GM21381 (cell line): Measurements from ENCODE around the gene ZNF157.
A peak's percentile ranks its signal among the peaks of the same experiment; 100 is the strongest.
"Not testable (repeated sequence)": the region's sequence is repeated elsewhere in the genome, so short reads cannot be mapped to it uniquely, and the experiment has no call there.

Experiments used
- ATAC-seq: cut with Tn5 transposase; IDR thresholded peaks from one replicate; pipeline ENCODE4 v1.9.1; 2021; ENCODE audit warnings: mild to moderate bottlenecking, moderate library complexity; ENCODE audit not compliant: unreplicated experiment

ZNF157 gene

DNA sequence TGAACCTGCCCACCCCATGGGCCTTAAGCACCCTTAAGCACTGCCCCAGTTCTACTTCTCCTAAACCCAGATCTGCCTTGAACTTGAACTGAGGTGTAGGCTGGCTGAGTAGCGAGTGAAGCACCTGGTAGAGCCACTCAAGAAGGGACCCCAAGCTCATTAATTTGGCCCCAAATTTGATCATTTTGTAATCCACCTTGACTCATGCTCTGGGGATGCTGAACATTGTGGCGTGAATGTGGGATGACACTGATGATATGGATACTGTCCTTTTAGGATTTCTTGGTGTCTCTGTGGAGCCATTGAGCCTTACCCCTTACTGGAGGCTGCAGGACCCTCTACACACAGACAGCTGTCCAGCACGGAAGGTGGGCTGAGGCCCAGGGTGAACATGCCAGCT, at the start of gene ZNF157:
Gene ZNF157, plus strand, starts transcription at position 301 of the 400 bp plus-strand sequence. Its CDS starts 91 bp downstream, at position 392.
- no peak for ATAC-seq

DNA sequence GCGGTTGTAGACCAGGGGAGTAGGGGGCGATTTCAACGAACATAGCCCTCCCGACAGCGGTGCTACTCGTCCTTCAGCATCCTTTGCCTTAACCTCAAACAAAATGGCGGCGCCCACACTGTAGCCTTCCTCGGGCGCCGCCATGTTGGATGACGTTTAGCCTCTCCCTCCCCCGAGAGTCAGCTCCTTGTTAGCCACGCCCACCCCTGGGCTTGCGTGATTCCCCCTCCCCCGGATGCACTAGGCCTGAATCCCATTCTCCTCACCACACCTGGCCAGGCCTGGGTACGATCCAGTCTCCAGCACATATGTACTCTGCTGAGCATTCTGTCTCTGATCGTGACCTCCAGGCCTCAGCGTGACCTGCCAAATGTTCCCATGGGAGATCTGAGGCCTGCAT, 49.0 kb upstream of the ZNF157 start:
- no peak for ATAC-seq

DNA sequence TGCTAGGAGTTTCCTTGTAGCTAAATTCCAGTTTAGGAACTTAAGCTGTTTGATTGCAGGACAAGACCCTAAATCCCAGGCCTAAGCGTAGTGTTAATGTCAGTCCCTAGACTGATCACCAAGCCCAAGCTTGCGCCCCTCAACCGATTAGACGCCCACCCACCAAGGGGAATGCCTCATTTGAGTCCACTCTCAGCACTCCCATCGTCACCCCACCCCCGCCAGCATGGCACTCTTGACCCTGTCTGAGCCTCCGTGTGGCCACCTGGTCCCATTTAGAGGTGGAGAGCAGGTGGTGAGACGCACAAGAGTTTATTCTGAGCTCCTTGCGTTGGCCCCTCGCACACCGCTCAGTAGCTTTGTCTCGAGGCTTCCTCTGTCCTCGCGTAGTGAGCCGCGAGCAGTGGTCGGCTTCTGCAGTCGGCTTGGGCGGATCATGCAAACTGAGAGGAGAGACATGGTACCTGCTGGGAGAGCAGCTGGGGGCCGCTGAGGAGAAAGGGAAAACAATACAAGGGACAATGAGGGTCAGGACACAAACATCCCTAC, 48.5 kb upstream of the ZNF157 start:
- no peak for ATAC-seq

DNA sequence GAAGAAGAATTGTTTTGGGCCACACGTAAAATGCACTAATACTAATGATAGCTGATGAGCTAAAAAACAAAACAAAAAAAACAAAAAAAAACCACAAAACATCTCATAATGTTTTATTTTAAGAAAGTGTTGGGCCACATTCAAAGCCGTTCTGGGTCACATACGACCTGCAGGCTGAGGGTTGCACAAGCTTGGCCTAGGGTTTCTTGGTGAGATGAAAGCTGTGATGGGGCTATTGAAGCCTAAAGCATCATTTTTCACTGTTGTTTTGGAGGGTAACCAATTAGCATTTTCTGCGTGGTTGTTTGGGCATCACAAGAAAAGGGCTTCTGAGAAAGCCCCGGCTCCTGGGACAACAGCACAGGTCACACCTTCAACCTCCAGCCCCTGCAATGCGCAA, 42.5 kb upstream of the ZNF157 start:
- ATAC-seq = no peak

DNA sequence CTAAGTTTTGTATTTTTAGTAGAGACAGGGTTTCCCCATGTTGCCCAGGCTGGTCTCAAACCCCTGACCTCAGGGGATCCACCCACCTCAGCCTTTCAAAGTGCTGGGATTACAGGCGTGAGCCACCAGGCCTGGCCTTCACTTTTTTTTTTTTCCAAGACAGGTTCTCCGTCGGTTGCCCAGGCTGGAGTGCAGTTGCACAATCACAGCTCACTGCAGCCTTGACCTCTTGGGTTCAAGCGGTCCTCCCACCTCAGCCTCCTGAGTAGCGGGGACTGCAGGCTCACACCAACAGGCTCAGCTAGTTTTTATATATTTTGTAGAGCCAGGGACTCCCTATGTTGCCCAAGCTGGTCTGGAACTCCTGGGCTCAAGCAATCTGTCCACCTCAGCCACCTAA, 37.6 kb upstream of the ZNF157 start:
- ATAC-seq = not testable (repeated sequence)

DNA sequence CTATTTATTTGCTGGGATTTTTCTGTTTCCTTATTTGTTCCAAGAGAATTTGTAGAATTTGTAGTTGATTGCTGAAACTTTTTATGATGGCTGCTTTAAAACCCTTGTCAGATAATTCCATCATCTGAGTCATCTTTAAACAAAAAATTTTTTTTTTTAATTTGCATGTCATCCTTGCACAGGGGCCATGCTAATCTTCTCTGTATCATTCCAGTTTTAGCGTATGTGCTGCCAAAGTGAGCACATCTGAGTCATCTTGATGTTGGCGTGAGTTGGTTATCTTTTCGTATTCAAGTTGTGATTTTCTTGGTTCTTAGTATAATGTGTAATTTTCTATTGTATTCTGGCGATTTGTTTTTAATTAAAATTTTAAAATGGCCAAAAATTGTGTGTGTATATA, 18.7 kb upstream of the ZNF157 start:
- no peak for ATAC-seq

DNA sequence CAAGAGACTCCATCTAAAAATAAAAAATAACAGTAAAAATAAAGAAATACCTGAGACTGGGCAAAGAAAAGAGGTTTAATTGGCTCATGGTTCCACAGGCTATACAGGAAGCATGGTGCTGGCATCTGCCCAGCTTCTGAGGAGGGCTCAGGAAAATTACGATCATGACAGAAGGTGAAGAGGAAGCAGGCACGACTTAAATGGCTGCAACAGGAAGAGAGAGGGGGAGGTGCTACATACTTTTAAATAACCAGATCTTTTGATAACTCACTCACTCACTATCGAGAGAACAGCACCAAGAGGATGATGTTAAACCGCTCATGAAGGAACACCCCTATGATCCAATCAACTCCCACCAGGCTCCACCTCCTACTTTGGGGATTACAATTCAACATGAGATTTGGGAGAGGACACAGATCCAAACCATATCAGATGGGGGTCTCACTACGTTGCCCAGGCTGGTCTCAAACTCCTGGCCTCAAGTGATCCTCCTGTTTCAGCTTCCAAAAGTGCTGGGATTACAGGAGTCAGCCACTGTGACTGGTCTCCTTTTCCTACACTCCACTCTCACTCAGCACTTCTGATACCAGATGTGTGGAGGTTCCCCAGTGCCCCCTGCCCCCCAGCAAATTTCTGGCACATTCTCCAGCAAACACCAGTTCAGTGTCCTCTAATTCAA, 11.9 kb upstream of the ZNF157 start:
- ATAC-seq = no peak

DNA sequence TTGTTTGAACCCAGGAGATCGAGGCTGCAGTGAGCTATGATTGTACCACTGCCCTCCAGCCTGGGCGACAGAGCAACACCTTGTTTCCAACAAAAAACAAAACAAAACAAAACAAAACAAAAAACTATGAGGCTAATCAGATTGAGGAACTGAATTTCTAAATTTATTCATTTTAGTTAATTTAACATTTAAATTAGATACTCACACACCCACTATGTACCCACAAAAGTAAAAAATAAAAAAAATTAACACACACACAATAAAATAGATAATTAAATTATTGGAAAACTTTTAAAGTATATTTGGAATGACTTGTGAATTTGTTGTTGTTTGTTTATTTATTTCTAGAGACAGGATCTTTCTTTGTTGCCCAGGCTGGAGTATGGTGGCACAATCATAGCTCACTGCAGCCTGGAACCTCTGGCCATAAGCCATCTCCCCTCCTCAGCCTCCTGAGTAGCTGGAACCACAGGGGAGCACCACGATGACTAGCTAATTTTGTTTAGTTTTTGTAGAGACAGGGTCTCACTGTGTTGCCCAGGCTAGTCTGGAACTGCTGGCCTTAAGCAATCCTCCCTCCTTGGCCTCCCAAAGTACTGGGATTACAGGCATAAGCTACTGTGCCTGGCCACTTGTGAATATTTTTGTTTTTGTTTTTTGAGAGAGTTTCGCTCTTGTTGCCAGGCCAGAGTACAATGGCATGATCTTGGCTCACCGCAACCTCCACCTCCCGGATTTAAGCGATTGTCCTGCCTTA, 9.8 kb upstream of the ZNF157 start:
- ATAC-seq = no peak

DNA sequence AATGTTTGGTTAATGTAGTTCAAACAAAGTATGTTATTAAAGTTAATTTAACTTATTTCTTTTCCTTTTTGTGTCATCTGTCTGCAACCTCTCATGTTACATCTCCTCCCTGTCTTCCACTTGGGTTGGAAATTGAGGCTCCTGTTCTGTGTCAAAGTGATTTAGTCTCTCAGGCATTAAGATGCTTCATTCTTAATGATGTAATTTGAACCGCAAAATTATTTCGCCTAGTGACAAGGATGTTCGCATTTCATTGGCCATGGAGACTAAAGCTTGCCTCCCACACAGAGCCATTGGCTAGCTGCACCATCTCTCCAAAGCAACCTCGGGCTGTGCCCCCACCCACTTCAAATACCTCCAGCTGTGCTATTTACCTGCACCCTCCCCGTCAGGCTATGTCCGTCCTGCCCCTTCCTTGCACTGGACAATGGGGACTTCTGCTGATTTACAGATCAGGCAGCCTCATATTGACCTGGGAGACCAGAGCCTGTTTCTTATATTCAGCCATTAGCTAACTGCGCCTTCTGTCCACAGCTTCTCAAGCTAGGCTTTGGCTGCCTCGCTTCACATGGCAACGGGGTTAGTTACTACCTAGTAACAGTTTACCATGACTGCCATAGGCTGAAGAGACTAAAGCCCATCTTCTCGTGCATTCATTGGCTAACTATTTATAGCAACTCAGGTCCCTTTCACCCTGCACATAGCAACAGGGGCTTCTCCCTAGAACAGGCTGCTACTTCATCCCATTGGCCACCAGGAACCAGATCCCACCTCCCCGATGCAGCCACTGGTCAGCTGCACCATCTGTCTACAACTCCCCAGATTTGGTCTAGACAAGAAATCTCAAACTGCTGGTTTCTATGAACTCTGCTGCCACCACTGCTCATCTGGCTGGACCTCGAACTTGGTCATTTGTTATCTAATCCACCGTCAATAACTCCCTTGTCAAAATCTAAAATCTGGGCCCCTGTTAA, 8.6 kb upstream of the ZNF157 start:
- peak; percentile 88 for ATAC-seq

DNA sequence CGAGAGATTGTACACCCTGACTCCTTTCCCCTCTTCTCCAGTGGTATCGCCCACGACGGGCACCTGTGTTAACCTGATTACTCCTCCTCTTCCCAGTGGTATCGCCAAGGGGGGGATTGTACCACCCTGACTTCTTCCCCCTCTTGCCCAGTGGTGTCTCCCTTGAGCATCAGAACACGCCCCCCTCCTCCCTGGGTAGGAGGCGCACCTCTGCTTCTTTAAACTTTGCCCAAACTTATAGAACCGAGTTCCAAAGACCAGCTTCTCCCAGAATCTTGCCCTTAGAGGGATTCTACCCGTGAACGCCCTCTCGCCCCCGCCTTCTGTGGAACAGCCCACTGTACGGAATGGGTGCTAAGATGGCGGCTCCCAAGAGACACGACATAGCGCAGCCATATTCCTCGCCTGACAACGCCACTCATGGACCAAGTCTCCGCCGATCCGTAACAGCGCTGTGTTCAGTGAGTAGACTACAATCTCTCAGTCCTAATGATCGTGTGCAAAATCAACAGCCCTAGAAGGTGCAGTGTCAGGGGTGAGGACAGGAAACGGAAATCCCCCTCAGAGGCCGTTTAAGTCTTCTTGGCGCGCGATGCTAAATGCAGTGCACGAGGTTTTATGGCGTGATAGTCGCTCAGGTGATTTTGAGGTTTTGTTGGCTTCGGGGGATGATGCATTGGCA, 4.2 kb upstream of the ZNF157 start:
- ATAC-seq = peak; percentile 33

DNA sequence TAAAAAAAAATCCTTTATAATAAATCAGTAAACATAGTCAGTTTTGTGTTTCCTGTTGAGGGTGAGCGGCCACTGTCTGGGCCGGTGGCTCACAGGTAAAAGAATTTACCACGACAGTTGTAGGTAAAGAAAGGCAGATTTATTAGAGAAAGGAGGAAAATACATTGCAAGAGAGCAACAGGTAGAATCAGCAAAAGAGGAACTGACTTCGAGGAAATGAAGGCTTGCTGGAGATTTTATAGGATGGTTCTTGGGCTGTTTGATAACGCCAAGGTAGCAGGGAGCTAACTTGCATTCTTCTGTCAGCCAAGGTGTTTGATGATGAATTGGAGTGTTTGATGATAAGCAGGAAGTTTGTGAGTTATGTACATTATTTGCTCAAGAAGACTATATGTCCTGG, 2.8 kb downstream of the ZNF157 start:
- no peak for ATAC-seq

DNA sequence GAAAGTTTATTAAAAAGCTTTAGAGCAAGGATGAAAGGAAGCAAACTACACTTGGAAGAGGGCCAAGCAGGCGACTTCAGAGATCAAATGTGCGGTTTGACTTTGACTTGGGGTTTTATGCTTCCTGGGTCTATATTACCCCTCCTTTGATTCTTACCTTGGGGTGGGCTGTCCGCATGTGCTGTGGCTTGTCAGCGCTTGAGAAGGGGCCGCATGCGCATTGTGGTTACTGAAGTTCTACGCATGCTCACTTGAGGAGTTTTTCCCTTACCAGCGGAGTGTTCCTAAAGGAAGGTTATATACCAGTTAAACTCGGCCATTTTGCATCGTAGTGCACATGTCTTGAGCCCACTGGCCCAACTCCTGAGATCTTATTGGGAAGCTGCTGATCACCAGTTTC, 9.9 kb downstream of the ZNF157 start:
- ATAC-seq = no peak

DNA sequence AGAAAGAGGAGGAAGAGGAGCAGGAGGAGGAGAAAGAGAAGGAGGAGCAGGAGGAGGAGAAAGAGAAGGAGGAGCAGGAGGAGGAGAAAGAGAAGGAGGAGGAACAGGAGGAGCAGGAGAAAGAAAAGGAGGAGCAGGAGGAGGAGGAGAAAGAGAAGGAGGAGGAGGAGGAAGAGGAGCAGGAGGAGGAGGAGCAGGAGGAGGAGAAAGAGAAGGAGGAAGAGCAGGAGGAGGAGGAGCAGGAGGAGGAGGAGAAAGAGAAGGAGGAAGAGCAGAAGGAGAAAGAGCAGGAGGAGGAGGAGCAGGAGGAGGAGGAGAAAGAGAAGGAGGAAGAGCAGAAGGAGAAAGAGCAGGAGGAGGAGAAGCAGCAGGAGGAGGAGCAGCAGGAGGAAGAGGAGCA, 10.5 kb downstream of the ZNF157 start:
- not testable (repeated sequence) for ATAC-seq

DNA sequence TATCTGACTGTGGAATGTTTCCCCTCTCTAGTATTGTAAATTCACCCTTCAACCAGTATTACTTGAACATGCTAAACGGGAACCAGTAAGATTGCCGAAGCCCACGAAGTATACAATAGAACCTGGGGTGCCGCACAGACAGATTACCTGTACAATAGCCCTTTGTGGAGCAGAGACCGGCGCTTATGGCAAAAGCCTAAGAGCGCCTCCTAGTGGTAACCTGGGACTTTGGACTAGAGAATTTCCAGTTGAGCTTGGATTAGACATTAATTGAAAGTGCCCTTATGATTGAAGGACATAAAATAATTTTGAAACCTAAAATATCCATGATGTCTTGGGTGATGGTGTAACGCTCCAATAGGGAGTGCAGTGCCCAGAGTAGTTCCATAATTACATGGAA, 14.1 kb downstream of the ZNF157 start:
- no peak for ATAC-seq

DNA sequence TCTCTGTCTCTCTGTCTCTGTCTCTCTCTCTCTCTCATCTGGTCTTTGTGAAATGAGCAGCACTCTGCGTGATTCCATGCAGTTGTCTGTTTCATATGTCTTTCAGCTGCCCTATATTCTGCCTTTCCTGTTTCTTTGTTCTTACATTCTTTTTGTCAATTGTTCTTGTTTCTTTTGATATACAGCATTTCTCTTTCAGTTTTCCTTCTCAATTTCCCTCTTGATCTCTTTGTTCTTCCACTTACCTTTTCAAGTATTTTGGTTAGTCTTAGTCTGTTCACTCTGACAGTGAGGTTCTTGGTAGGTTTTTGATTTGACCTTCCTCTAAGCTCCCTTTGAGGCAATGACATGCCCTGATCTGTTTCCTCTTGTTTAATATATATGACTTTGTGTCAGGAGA, 20.4 kb downstream of the ZNF157 start:
- no peak for ATAC-seq

DNA sequence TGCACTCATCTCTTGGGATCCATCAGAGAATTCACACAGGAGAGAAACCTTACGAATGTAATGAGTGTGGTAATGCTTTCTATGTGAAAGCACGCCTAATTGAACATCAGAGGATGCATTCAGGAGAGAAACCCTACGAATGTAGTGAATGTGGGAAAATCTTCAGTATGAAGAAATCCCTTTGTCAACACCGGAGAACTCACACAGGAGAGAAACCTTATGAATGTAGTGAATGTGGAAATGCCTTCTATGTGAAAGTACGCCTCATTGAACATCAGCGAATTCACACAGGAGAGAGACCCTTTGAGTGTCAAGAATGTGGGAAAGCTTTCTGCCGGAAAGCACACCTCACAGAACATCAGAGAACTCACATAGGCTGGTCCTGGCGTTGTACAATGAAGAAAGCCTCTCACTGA, 42.8 kb downstream of the ZNF157 start:
- ATAC-seq = no peak

DNA sequence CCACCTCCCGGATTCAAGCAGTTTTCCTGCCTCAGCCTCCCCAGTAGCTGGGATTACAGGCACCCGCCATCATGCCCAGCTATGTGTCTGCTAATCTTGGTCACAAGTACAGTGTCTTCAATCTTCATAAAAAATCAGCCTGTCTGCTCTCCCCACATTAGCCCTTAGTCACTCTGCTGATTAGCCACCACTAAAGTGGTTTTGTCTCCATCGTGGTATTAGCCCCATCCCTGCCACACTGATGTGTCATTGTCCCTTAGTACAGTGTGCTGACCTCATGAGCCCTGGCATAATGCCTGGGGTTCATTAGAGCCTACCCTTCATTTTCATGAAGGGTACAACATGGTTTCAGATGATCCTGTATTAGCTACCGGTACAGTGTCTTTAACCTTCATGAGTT, 49.9 kb downstream of the ZNF157 start:
- no peak for ATAC-seq

DNA sequence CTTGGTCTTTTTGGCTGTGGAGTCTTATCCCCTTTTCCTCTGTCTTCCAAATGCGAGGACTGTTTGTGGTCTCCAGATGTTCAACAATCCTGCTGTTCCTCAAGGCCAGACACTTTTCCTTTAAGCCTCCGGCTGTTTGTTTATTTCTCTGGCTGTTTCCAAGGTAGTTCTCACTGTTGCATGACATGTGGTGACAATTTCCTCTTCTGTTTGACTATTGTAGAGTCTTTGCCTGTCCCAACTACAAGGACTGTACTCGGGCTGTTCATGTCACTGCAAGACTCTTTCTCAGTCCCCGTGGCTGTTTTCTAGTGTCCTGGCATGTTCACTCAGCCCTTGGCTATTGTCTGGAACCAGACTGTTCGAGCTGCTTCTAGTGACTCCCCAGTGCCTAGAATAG, 50.6 kb downstream of the ZNF157 start:
- no peak for ATAC-seq

DNA sequence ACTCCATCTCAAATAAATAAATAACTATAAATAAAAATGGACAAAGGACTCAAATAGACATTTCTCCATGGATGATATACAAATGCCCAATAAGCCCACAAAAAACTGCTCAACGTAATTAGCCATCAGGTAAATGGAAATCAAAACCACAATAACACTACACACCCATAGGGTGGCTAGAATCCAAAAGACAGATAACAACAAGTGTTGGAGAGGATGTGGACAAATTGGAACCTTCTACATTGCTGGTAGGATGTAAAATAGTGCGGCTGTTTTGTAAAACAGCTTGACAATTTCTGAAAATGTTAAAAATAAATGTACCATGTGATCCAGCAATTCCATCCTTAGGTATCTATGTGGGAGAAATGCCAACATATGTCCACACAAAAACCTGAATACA, 52.1 kb downstream of the ZNF157 start:
- ATAC-seq = no peak

DNA sequence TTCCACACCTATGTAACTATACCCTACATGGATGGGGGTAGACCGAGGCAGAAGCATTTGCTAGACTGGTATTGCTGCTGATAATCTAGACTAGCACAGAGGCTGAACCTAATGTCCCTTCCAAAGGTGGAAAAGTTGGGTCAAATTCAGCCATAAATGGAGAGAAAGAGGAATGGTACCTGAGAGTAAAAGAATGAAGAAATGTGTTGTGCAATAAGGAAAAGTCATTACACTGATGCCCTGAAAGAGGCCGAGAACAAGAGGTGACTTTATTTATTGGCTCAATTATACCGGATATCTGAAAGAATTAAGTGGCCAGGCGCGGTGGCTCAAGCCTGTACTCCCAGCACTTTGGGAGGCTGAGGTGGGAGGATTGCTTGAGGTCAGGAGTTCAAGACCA, 60.5 kb downstream of the ZNF157 start:
- no peak for ATAC-seq

DNA sequence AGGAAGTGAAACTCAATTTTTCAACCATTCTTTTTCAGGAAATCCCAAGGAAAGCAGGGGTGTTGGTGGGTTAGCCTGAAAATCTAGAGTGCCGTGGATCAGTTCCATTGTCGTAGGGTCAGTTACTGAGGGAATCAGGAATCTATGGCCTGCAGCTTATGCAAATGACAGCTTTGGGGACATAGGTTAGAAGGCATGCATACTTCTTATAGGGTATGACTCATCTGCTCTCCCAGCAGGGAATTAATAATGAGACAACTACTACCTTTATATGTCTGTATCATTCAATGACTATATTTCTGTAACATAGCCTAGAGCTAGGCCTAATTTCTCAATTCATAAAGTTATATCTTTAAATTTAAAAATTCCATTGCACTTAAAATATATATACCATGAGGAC, 76.1 kb downstream of the ZNF157 start:
- ATAC-seq = no peak
